Liver (tissue), 9 donors: ENCODE results near the gene MC2R. TPM values are rescaled to one million over a fixed set of nuclear protein-coding genes. Genes with fewer than 3 reads are reported as not detected.

Experiments
- DNase-seq: peaks from one replicate; pipeline ENCODE4 v3.0.0-alpha.2; 2017; ENCODE audit warnings: low spot score
- H3K27ac ChIP-seq, 2 donors: one replicate each; pipeline ENCODE4 v1.7.0; 2013; ENCODE audit warnings: inconsistent platforms in 2 of 2, low read length in 2 of 2, control low read depth in 1 of 2, low read depth in 1 of 2, mild to moderate bottlenecking in 1 of 2
- H3K27me3 ChIP-seq, 4 donors: one replicate each; pipeline versions ENCODE4 v1.6.1 to v1.7.0; 2013; ENCODE audit warnings: low read length in 3 of 4, inconsistent platforms in 1 of 4, mild to moderate bottlenecking in 1 of 4, moderate library complexity in 1 of 4; ENCODE audit not compliant: control insufficient read depth in 4 of 4, insufficient read depth in 4 of 4
- H3K36me3 ChIP-seq, 4 donors: one replicate each; pipeline versions ENCODE4 v1.6.1 to v1.7.0; 2013; ENCODE audit warnings: low read length in 3 of 4, mild to moderate bottlenecking in 3 of 4, low read depth in 1 of 4, moderate library complexity in 1 of 4; ENCODE audit not compliant: control insufficient read depth in 4 of 4, insufficient read depth in 3 of 4
- H3K4me1 ChIP-seq, 4 donors: one replicate each; pipeline versions ENCODE4 v1.6.1 to v1.7.0; 2013; ENCODE audit warnings: low read length in 3 of 4, mild to moderate bottlenecking in 3 of 4, moderate library complexity in 1 of 4; ENCODE audit not compliant: control insufficient read depth in 4 of 4, insufficient read depth in 4 of 4
- H3K4me3 ChIP-seq, 3 donors: one replicate each; pipeline versions ENCODE4 v1.6.1 to v1.7.0; 2013; ENCODE audit warnings: low read length in 3 of 3, control low read depth in 1 of 3, low read depth in 1 of 3, mild to moderate bottlenecking in 1 of 3
- H3K9ac ChIP-seq, 2 donors: one replicate each; pipeline ENCODE4 v1.7.0; 2013; ENCODE audit warnings: low read length in 2 of 2, mild to moderate bottlenecking in 2 of 2, moderate library complexity in 2 of 2, control low read depth in 1 of 2, low read depth in 1 of 2
- H3K9me3 ChIP-seq, 4 donors: one replicate each; pipeline versions ENCODE4 v1.6.1 to v1.7.0; 2013; ENCODE audit warnings: low read length in 3 of 4; ENCODE audit not compliant: control insufficient read depth in 4 of 4
- CTCF ChIP-seq: fragments of 150-350 bp; IDR thresholded peaks from 2 replicates; pipeline ENCODE4 v1.5.1; 2017; ENCODE audit warnings: improper control_type of control experiment, low read depth, low read length; ENCODE audit not compliant: missing input control
- FOXA1 ChIP-seq: IDR thresholded peaks from 2 replicates; pipeline ENCODE4 v1.6.1; 2016; ENCODE audit warnings: antibody characterized with exemption
- FOXA2 ChIP-seq: IDR thresholded peaks from 2 replicates; pipeline ENCODE4 v1.6.1; 2016; ENCODE audit warnings: antibody characterized with exemption
- GABPA ChIP-seq, 2 donors: IDR thresholded peaks in 1 of 2; conservative IDR thresholded peaks in 1 of 2; 2 replicates each; pipeline ENCODE4 v1.6.1; 2016; ENCODE audit warnings: antibody characterized with exemption in 2 of 2, mild to moderate bottlenecking in 1 of 2, moderate library complexity in 1 of 2
- HNF4A ChIP-seq, 2 donors: conservative IDR thresholded peaks; 2 replicates each; pipeline ENCODE4 v1.6.1; 2016; ENCODE audit warnings: antibody characterized with exemption in 2 of 2, mild to moderate bottlenecking in 2 of 2
- HNF4G ChIP-seq: IDR thresholded peaks from 2 replicates; pipeline ENCODE4 v1.6.1; 2016; ENCODE audit warnings: antibody characterized with exemption
- JUND ChIP-seq, 2 donors: IDR thresholded peaks; 2 replicates each; pipeline ENCODE4 v1.6.1; 2016; ENCODE audit warnings: antibody characterized with exemption in 2 of 2
- NR2F2 ChIP-seq: IDR thresholded peaks from 2 replicates; pipeline ENCODE4 v1.6.1; 2016; ENCODE audit warnings: antibody characterized with exemption
- RAD21 ChIP-seq, 2 donors: IDR thresholded peaks; 2 replicates each; pipeline ENCODE4 v1.6.1; 2016; ENCODE audit warnings: antibody characterized with exemption in 2 of 2, mild to moderate bottlenecking in 2 of 2
- REST ChIP-seq: IDR thresholded peaks from 2 replicates; pipeline ENCODE4 v1.6.1; 2016; ENCODE audit warnings: antibody characterized with exemption, mild to moderate bottlenecking
- SP1 ChIP-seq: IDR thresholded peaks from 2 replicates; pipeline ENCODE4 v1.6.1; 2018; ENCODE audit warnings: antibody characterized with exemption, mild to moderate bottlenecking
- YY1 ChIP-seq: IDR thresholded peaks from 2 replicates; pipeline ENCODE4 v1.6.1; 2016; ENCODE audit warnings: antibody characterized with exemption, mild to moderate bottlenecking
- WGBS: extraction: QIAGEN DNeasy Blood & Tissue Kit; methylation state at CpG from one replicate; pipeline ENCODE4 v1.1.7; 2013; 5-methylcytosine and 5-hydroxymethylcytosine counted together
- polyA plus RNA-seq, 2 donors: library from polyadenylated mRNA; stranded (reverse) in 1 of 2; unstranded in 1 of 2; fragments of 200-250 nt in 1 of 2; fragments of >200 nt in 1 of 2; fragmentation: Nextera tagmentation in 1 of 2; extraction: Ambion mirVana in 1 of 2; gene quantifications; one replicate each; pipeline versions ENCODE4 v1.2.1 to v1.2.3, GENCODE V29; 2013 to 2015
- total RNA-seq, 2 donors: library from RNA; depleted of rRNA; stranded (reverse); fragments of >200 nt; gene quantifications; one replicate each; pipeline ENCODE4 v1.2.3, GENCODE V29; 2014
- TF ChIP-seq, protein P1 (sequence below): IDR thresholded peaks from 2 replicates; pipeline ENCODE4 v1.6.1; 2016; ENCODE audit warnings: antibody characterized with exemption
- TF ChIP-seq, protein P2 (sequence below): IDR thresholded peaks from 2 replicates; pipeline ENCODE4 v1.6.1; 2016; ENCODE audit warnings: antibody characterized with exemption
- donor health status: healthy.
- donor health status: healthy.
- donor health status: healthy.
- donor health status: healthy.
- donor health status: healthy.

The MC2R gene
- total and polyA plus RNA-seq, 4 donors: not detected

DNA sequence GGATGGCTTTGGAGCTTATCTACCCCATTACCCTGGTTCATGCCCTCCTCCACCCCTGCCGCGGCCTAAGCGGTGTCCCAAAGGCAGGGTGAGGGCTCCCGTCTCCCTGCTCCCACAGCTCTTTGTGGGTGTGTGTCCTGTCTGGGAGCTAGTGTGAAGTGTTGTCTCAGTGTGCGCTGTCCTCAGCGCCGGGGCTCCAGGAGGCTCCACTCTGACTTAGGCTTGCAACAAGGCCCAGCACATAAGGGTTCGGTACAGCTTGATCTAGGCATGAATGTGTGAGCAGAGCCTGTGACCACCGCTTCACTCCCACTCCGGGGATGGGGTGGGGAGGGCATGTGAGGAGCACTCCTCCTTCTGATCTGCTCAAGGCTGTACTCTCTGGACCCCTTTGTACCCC is 1.2 kb downstream of the MC2R start:
- Histone ChIP-seq H3K27me3 (no peaks in the 10 kb centered on the region), H3K9me3 (no peaks in the 10 kb centered on the region), H3K36me3 (no peaks in the 10 kb centered on the region), H3K27ac (no peak overlapping the region), H3K9ac (no peak overlapping the region), H3K4me1 (no peaks in the 10 kb centered on the region), H3K4me3 (no peak overlapping the region)
- 93% methylated on average over 10 of the region's 10 CpGs for WGBS
- no peak for DNase-seq
- no peak for TF ChIP-seq YY1

- H3K9me3 ChIP-seq: no peaks in the 10 kb centered on the region
- no peak for TF ChIP-seq HNF4G
- no peak for TF ChIP-seq NR2F2
- TF ChIP-seq, protein P1, sequence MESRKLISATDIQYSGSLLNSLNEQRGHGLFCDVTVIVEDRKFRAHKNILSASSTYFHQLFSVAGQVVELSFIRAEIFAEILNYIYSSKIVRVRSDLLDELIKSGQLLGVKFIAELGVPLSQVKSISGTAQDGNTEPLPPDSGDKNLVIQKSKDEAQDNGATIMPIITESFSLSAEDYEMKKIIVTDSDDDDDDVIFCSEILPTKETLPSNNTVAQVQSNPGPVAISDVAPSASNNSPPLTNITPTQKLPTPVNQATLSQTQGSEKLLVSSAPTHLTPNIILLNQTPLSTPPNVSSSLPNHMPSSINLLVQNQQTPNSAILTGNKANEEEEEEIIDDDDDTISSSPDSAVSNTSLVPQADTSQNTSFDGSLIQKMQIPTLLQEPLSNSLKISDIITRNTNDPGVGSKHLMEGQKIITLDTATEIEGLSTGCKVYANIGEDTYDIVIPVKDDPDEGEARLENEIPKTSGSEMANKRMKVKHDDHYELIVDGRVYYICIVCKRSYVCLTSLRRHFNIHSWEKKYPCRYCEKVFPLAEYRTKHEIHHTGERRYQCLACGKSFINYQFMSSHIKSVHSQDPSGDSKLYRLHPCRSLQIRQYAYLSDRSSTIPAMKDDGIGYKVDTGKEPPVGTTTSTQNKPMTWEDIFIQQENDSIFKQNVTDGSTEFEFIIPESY: no peak
- TF ChIP-seq FOXA2: no peak
- no peak for TF ChIP-seq YY1
- TF ChIP-seq REST: no peak
- no peak for TF ChIP-seq FOXA1
- TF ChIP-seq JUND (IDR thresholded peaks at IDR 0.05): no peak
- TF ChIP-seq HNF4A (conservative IDR thresholded peaks at IDR 0.05): no peak
- no peak for TF ChIP-seq RAD21 (IDR thresholded peaks at IDR 0.05)
- TF ChIP-seq, protein P2, sequence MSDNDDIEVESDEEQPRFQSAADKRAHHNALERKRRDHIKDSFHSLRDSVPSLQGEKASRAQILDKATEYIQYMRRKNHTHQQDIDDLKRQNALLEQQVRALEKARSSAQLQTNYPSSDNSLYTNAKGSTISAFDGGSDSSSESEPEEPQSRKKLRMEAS: no peak
- no peak for TF ChIP-seq SP1
- TF ChIP-seq GABPA (IDR thresholded peaks at IDR 0.05 in 1 of 2, conservative IDR thresholded peaks at IDR 0.05 in 1 of 2): no peak
- no peak for TF ChIP-seq CTCF
- no peak overlapping the region for H3K9ac ChIP-seq
- no peaks in the 10 kb centered on the region for H3K27me3 ChIP-seq
- DNase-seq: no peak
- 80% methylated on average over 10 of the region's 10 CpGs for WGBS
- no peaks in the 10 kb centered on the region for H3K36me3 ChIP-seq
- no peak overlapping the region for H3K27ac ChIP-seq
- no peaks in the 10 kb centered on the region for H3K4me1 ChIP-seq
- no peak overlapping the region for H3K4me3 ChIP-seq
These were observed 2.1 kb downstream of the MC2R start for GRCh38 chr18:13913205-13913604.
